ENCODE measurements around the gene FHIT.
A peak's percentile ranks its signal among the peaks of the same experiment; 100 is the strongest.

The FHIT gene

DNA sequence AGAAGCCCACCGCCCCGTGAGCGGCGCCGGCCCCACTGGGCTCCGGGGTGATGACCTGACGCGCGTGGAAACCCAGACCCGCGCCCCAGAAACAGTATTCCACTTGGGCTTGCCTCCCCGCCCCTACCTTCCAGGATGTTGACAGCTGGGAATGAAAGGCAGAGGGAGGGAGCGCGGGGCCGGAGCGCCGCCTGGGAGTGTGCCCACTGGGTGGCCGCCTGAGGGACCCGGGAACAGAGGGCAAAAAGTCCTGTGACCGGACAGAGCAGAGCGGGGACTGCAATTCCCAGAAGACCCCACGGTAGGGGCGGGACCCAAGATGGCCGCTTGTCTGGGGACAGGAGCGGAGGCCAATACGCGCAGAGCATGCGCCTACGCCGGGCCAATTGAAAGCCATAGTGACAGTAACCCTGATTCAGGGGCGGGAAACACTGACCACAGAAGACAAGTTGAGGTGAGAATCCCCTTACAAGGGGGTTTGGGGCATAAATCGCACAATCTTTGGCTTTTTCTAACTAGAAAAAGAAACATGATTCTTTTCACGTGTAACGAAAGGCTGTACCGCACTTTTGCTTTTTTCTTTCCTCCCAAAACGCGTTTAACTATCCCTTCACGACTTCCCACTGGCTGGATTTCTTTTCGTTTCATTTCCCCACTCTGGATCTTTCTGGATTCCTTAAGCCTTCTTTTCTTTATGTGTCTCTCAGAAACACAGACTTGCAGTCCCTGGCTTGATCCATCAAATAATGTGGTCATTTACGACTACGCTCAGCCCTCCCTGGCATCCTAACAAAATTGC lies at the start of gene FHIT:
FHIT (minus strand) TSS at position 279 of the 799 bp plus-strand sequence.
- peak; percentile 65 for DNase-seq

DNA sequence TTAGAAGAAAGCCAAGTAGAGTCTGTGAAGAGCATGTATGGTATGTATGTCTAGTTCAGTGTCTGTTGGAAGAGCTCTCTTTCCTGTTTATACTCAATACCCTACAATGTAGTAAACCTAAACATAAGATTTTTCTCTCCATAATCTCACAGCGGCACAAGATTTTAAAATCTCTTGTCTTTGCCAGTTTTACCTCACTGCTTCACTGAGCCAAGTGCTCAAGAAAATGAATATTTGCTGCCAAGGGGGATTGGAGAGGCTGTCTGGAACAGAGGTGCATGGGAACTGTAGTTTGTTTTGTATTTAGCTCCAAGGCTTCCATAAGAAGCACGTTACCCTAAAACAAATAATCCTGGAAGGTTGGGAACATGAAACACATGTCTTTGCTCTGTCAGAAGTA lies 49.5 kb upstream of the FHIT start:
- DNase-seq = no peak

DNA sequence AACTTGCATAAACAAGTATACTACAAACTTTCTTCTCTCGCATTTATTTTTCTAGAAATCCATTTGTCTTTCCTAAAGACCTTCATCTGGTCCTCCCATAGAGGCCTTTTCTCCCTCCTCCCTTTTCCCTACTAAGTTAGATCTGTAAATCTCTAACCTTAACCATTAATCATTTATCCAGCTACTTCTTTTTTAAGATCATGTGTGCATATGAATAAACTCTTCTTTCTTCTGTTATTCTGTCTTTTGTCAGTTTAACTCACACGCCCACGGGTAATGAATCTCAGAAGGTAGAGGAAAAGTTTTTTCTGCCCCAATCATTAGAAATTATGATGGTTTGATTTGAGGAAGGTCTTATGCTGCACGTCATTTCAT lies 48.7 kb upstream of the FHIT start:
- no peak for DNase-seq

DNA sequence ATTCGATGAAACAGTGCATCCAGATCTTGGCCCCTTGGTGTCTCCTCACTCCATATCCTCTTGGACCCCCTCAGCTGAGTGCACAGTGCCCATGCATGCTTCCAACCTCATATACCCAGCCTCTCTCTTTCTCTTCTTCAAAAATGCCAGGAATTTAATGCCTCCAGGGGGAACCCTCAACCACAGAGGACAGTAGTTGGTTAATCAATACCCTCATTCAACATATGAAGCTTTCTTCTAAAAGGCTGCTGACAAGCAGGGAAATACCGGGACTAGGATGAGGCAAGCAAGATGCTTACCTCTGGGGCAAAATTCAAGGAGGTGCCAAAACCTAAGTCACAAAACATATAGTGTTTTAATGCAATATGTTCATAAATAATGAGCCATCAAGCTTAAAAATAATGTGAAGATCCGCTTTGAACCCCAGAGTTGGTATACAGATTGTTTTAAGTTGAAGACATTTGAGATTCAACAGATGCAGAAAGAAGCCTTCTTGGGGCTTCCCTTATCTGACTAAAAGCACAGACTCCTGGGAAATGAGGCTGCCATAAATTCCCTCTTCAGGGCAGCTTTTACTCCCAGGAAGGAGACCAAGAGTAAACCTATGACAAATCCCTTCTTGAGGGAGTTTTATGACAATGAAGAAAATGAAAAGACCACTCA lies 48.2 kb upstream of the FHIT start:
- no peak for DNase-seq

DNA sequence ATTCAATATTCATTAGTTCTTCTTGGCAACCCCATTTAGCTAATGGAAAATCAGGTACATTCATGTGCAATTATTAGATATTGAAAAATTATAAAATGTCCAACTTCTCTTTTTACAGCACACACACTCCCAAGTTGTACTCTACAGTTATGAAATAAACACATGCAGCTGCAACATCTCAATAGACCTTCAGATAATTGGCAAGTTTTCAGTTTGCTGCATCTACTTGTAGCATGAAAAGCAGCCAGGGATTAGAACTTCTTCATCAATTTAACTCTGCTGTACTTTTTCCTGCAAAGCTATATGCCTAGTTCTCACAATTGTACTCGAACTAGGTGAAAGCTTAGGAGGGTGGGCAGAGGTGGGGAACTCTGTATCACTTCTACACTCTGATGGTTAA lies 46.6 kb upstream of the FHIT start:
- DNase-seq = no peak

DNA sequence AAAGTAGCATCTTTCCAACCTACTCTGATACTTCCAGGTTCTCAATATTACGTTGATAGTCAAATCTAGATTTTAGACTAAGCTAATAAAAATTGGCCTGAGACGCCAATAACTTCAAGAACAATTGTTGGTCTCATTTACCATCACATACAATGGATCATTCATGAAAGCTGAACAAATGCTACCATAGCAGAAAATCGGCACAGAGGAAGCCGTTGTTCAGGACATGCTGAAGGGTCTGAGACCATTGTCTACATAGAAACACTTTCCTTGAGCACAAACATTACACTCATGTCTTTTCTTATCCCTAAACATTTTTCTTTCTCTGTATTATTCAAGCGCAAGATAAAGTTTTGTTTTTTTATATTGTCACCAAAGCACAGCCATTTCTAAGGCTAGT lies 37.2 kb upstream of the FHIT start:
- no peak for DNase-seq

DNA sequence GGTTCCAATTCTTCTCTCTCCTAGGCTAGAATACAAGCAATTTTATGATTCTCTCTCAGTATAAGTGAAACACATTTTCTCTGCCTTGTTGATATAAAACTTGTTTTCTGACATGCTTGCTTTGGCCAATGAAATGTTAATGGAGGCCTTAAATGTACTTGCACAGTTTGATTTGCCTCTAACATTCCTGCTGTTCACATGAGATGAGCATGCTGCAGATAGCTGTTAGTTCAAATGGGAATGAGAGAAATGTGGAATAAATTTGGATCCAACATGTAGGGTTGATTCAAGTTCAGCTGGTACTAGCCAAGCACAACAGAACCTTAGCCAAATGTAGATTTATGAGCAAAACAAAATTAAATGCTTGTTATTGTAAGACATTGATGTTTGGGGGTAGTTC lies 32.6 kb upstream of the FHIT start:
- DNase-seq = no peak

DNA sequence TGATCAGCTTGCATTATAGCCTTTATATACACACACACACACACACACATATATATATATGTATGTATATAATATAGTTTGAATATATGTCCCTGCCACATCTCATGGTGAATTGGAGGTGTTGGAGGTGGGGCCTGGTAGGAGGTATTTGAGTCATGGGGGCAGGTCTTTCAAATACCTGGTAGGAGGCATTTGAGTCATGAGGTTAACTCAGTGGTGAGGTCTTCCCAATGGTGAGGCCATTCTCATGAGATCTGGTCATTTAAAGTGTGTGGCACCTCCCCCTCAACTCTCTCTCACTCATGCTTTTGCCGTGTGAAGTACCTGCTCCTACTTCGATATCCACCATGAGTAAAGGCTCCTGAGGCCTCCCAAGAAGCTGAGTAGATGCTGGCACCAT lies 27.5 kb upstream of the FHIT start:
- DNase-seq = no peak

DNA sequence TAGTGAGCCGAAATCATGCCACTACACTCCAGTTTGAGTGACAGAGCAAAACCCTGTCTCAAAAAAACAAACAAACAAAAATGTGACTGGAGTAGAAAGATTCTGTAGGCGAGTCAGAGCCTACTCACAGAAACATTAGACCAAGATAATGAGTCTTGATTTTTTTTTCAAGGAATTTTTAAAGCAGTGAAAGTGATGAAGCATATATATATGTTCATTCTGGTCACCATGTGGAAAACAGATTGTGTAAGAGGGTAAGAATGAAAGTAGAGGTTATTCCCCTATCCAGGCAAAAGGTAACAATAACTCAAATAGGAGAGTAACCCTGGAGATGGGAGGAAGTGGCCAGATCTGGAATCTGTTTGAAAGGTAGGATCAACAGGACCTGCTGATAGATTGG lies 26.2 kb upstream of the FHIT start:
- no peak for DNase-seq

DNA sequence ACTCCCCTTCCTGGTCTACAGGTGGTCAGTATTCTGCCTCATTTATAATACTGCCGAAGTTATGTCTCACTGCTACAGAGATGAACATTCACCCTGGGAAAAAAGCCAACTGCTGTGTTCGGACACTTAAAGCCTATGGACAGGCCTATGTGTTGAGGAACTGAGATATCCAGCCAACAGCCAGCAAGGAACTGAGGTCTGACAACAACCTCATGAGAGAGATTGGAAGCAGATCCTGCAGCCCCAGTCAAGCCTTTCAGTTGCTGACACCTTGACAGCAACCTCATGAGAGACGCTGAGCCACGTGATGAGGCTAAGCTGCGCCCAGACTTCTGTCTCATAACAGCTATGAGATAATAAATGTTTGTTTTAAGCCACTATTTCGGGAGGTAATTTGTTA lies 18.2 kb upstream of the FHIT start:
- DNase-seq = no peak

DNA sequence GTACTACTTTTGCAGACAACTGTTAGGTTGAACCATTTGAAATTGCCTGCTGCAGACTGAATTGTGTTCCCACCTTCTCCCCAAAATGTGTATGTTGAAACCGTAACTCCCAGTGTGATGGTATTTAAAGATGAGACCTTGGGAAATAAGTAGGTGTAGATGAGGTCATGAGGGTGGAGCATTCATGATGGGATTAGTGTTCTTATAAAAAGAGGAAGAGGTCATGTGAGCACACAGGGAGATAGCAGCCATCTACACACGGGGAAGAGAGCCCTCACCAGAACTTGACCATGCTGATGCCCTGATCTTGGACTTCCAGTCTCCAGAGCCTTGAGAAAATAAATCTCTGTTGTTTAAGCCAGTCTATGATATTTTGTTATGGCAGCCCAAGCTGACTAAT lies 17.4 kb upstream of the FHIT start:
- DNase-seq = no peak

DNA sequence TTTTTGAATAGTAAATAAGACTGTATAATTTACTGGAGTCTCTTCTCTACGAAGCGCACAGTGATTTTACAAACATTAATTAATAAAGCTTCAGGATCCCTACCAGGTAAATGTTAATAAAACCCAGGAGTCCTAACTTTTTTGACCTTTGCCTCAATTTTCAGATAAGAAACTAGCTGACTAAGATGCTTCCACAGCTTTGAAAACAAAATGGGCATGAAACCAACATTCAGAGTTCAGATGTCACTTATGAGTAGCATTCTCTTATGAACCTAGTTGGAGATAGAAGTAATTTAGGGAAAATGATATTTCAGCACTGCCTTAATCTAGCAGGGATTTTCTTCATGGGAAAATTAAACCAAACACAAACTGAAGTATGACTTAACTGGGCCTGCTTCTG lies 13.0 kb upstream of the FHIT start:
- DNase-seq = no peak

DNA sequence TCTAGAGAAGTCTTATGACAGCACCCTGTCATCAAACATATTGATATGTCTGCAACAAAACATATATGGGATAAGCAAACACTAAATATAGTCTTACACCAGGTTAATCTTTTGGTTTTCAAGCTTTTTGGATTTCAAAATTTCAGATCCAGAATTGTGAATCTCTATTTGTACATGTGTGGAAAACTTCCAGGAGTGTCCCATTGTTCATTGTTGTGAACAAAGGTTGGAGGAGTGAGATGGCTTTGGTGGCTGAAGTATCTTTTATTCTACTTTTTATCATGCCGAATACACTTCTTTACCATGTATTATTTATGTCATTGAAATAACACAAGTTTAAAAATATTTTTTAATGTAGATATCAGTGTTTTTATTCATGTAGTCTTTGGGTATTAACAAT lies 5.9 kb upstream of the FHIT start:
- DNase-seq = no peak

DNA sequence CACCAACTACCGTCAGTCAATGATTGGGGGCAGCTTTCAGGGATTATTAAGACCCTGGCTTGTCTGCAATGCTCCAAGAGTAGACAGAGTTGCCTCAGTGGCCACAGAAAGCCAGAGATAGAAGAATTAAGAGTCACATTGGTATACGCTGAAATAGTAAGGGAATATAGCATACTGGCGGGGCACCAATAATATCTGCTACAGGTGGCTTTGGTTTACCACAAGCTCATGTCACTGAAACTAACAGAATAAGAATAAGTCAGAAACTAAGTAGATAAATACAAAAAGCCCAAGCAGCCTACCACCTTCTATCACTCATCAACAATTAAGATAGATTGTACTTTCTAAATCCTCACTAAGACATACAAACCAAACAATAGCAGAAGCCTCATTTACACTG lies 2.5 kb upstream of the FHIT start:
- DNase-seq = no peak

DNA sequence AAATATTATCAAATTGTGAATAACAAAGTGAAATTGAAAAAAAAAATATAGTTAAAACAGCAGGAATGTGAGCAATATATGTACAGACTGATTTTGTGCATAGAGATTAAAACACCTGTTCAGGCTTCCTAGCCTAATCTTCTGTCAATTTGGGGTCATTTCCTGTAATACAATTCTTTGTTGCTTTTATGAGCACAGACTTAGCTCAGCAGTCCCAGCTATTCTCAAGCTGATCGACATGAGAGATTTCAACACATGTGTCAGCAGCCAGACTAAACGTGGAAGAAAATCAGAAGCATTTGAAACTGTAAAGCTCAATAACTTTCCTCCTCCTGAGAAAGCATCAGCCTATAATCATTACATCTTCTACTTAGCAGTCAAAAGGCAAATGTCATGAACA lies 1.6 kb upstream of the FHIT start:
- no peak for DNase-seq

DNA sequence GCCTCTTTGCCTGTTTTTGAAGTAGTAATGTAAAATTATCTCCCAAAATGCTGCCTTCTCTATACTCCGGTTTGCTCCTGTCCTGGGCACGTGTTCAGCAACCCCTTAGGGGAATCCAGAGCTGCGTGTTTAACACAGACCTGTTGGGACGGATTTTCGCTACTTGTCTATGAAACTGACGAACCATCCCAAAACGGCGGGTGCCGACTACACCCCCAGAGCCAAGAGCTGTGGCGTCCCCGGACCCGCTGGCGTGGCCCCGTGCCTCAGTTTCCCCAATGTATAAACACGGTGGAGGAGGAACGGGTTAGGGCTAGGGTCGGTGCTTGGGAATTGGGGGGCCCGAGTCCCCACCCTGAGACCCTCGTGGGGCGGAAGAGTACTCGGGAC lies 473 bp downstream of the FHIT start:
- no peak for DNase-seq

DNA sequence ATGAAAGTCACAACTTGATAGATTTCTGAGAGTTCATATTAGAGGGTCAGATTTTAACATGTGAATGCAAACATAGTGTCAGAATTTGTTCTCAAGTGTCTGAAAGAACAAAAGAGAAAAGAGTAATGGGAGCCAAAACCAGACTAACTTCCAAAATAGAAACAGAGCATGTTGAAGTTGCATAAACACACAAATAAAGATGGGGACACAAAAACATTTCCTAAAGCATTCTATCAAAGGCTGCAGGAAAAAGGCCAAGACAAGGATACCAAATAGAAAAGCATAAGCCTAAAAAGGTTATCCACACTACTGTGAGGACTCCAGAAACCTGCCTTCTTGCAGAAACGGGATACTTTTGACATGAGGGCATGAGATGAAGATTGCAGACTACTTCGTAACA lies 2.8 kb downstream of the FHIT start:
- no peak for DNase-seq

DNA sequence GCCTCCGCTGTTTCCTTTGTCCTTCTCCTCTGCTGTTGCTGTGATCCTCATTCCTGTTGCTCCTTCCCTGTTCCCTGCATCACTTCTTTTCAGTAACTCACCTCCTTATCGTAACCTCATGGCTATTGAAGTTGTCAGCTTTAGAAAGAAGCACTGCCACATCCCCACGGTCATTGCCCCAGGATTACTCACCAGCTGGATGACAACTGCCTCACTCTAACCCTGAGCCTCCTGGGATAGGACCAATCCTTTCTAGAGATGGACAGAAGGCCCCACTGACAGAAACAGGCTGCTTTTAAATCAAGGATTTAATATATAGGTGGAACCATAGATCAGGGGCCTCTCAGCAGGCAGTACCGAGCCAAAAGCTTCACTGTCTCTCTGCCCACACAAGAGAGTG lies 4.1 kb downstream of the FHIT start:
- no peak for DNase-seq

DNA sequence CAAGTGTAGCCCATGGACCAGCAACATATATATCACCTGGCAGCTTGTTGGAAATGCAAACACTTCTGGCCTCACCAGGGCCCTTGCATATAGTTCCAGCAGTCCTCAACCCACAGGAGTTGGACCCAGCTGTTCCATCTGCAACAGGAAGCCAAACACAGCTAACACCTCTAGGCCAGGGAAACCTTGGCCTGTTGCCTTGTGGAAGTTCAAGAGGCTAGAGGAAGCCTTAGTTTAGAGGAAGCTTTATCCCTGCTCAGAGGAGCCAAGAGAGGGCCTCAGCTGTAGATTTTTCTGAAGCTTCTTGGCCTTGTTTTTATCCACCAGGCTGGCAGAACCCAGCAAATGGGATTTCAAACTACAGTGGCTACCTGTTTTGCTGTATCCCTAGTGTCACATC lies 11.4 kb downstream of the FHIT start:
- DNase-seq = no peak

DNA sequence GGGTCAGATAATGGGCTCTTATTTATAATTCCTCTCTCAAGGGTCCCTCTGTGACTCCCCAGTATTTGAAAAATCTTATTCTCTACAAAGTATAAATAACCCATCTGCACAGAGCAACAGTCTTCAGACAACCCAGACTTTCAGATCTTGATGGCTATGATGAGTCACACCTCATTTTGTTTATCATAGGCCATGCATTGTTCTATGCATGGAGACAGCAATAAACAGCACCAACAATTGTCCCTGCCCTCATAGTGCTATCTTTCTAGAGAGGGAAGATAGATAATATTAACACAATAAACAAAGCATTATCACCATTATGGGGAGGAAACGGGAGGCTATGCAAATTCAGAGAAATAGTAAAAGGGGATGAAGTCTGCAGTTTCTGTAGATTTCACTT lies 13.4 kb downstream of the FHIT start:
- DNase-seq = no peak

DNA sequence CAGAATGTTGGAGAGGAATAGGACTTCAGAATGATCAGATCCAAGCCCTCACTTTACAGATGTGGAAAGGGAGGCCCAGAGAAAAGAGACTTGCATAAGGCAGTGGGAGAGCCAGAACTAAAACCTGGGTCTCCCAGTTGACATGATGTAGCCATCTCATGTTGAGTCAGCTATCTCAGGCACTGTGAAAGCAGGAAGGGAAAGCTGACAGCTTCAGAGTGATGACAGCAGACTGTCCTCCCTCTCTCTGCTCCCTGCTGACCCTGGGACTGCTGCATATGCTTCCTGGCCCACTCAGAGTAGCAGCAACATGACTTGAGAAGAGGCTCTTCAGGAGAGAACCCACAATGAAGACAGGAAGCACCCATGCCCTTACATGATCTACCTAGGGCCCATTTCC lies 14.7 kb downstream of the FHIT start:
- no peak for DNase-seq

DNA sequence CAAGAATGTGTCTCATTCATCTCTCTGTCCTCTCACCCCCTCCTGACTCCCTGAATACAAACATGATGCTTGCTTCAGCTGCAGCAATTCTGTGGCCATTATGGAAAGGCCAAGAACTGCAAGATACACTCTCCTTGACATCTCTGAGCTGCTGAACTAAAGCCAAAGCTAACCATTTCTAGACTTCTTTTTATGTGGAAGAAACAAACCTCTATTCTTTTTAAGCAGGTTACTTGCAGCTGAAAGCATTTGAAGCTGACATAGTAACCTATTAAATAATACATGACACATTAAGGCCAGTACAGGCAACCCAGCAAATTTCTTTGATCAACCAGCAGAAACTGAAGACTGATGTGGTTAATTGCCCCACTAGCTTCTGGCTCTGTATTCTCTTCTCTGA lies 17.5 kb downstream of the FHIT start:
- no peak for DNase-seq

DNA sequence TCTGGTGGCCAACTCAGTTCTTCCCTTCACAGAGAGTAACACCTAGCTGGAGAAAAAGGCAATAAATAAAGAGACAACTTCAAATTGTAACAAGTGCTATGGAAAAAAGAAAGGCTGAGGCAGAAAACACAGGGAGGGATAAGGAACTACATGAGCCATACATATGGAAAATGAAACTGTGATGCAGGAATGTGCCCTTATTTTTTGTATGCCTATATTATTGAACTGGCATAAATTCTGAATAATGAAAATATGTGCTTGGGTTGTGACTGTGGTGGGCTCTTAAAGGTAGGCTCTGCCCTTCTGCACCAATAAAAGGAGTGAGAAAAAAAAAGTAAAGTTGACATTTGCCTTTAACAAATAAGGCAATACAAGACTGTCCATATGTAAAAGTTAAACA lies 19.6 kb downstream of the FHIT start:
- no peak for DNase-seq

DNA sequence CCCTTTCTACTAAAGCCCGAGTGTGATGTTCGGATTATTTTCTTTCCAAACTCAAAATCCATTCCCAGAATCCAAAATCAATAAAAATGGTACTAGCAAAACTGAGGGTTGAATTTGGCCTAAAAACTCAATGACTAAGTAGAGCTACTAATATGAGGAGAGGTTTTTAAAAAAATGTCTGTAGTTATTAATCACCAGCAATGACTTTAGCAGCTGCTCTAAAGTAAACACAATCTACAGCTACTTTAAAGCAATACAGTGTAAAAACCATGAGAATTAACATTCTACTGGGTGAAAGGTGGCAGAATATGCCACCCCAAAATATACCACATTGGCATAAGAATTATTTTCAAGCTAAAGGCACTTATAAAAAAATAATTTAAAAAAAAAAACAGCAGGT lies 23.5 kb downstream of the FHIT start:
- DNase-seq = no peak

DNA sequence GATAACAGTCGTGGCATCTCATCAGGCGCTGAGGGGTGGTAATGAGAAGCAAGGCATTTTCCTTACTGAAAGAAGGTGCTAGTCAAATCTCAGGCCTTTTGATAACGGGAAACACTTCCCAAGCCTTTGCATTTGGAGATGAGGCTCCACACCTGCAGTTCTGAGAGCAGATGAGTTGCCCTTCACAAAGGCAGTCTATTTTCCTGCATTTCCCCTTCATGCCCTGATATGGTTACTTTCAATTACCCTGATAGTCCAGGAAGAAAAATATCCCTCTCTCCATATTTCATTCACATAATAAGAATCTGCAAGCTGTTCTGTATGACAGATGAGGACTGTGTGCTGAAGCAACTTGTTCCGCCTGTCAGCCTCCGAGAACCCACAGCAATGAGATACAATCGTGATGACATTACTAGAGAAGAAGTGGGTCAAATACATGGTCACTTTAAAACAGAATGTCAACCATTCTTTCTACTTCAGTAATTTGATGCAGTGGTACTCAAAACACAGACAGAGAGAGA lies 25.0 kb downstream of the FHIT start:
- no peak for DNase-seq
